Measurements from ENCODE around the gene CFAP45.

CFAP45 gene

DNA sequence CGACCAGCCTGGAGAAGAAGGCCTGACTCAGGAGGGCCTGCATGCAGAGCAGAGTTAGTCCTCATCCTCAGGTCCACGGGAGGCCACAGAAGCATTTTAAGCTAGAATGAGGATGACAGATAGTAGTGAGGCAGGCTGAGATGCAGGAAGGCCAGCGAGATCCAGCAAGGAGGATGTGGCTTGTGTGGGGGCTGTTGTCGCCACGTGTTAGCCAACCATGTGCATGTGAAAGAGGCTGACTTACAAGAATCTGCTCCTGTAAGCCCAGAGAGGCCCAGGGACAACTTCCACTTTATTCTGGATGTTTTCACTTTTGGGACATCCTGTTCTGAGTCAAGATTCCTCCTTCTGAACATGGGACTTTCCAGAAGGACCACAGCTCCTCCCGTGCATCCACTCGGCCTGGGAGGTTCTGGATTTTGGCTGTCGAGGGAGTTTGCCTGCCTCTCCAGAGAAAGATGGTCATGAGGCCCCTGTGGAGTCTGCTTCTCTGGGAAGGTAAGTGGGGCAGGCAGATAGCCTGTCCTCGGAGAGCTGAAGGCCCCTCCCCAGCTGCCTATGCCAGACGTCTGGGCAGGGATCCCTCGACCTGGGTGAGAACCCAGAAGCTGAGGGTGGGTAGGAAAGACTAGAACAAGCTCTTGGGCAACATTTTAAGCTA lies 73.4 kb downstream of the CFAP45 start, which contains the start of gene SLAMF8:
SLAMF8 (plus strand) TSS at position 433 of the 661 bp plus-strand sequence; CDS start at position 459, 26 bp downstream.
- no peak for DNase-seq (ENCODE audit: low spot score)

DNA sequence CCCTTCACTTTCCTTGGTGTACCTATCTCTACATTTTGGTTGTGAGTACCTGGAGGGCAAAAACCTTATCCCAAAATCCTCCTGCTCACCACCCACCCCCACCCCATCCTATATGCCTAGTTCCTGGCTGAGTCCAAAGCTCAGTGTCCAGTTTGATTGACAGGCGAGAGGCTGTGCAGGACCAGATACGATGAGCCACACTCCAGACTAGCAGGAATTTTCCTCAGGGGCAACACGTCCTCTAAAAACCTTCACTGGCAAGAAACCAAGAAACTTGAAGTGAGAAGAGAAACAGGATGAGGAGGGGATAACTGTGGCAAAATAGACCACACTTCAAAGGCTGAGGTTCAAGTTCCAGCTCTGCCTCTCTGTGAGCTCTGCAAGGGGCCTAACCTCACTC lies 74.4 kb downstream of the CFAP45 start:
- DNase-seq (ENCODE audit: low spot score) = no peak

DNA sequence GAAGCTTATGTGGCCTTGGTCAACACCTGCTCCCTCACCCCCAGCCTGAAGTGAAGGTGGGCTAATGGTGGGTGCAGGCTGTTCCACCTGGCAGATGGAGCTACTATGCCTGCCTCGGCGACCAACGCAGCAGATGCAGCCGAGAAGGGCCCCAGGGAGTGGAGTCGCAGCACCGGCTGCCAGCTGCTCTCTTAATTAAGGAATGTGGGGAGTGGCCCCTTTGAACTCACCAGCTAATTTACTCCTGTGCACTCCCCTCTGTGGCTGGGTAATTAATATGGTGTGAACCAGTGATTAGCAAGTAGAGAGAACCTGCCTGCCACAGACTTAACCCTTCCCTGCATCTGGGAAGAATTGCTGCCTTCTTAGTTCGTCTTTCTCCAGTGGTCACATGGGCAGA lies 76.6 kb downstream of the CFAP45 start:
- DNase-seq (ENCODE audit: low spot score) = no peak
